ENCODE measurements around the gene SEPTIN2. TPM values are rescaled to one million over a fixed set of nuclear protein-coding genes. Genes with fewer than 3 reads are reported as not detected.
"Not testable (repeated sequence)": the region's sequence is repeated elsewhere in the genome, so short reads cannot be mapped to it uniquely, and the experiment has no call there.

Gene SEPTIN2
- total RNA-seq, 1 experiment from 2014 or later = 517 TPM

DNA sequence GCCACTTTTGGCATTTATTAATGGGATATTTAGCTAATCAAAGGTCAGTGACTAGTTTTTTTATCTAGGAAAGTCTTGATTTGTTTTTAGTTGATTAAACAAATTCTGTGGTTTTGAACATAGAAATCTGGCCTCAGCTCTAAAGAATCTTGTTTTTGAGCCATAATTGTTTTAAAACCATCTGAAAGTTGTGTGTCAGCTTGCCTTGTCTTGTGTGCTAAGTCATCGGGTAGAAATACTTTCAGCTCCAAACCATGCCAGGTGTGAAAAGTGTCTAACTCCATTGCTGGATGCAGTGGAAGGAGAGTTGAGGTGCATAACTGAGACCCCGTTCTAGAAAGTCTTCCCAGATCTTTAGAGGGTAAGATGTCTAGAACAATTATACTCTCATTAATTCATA is 63.1 kb downstream of the SEPTIN2 start:
- Histone ChIP-seq H3K36me3 (peaks cover 42% of the 10 kb centered on the region), H3K4me3 (no peak overlapping the region), H3K27ac (peak overlapping the region; percentile 54), H3K27me3 (replicated peaks) (no peaks in the 10 kb centered on the region), H3K4me1 (replicated peaks) (peaks cover 59% of the 10 kb centered on the region), H3K9me3 (replicated peaks) (no peaks in the 10 kb centered on the region)
- no peak for DNase-seq (ENCODE audit: low read depth in 1 of 2, low spot score in 2 of 2)

DNA sequence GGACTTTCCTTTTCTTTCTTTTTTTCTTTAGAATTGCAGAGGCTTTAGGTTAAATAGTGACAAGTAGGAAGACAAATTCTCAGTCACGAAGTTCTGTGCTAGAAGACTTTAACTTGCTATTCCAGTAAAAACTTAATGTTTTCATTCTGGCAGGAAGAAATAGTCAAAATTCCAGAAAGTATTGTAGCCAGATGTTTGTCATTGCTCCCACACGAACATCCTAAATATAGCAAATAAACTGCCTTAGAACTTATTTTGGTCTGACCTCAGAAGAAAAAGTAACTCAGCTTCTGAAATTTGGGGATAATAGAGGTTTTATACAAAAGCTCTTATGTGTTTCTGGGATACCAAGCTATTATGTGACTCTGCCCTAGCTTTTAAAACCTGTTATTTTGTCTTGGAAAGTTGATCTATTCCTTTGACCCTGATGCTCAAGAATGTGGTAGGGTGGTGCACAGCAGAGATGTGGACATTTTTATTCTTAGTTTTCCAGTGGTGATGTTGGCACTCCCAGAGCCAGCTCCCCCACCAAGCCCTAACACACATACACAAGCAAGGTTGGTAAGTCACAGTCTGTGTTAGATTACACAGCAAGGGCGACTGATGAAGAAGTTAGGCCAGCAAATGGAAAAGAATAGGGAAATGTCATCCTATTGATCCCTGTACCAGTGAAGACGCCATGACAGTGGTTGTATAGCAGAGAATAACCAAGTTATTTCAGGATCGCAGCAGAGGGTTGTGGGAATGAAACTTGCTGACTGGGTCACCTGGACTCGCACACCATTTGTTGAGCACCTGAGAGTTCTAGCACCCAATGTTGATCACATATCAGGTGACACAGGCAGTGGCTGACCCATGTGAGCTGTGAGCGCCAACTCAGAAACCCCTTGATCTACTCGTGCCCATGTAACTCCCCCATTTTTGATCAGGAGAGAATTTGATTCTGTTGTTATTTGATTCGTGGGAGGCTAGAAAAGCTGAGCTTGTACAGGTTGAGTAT is 64.1 kb downstream of the SEPTIN2 start:
- Histone ChIP-seq H3K27ac (peak overlapping the region; percentile 54), H3K36me3 (peaks cover 38% of the 10 kb centered on the region), H3K4me1 (replicated peaks) (peaks cover 54% of the 10 kb centered on the region), H3K9me3 (replicated peaks) (no peaks in the 10 kb centered on the region), H3K27me3 (replicated peaks) (no peaks in the 10 kb centered on the region), H3K4me3 (no peak overlapping the region)
- DNase-seq (ENCODE audit: low read depth in 1 of 2, low spot score in 2 of 2) = peak in 1 of 2 experiments; percentile 65

DNA sequence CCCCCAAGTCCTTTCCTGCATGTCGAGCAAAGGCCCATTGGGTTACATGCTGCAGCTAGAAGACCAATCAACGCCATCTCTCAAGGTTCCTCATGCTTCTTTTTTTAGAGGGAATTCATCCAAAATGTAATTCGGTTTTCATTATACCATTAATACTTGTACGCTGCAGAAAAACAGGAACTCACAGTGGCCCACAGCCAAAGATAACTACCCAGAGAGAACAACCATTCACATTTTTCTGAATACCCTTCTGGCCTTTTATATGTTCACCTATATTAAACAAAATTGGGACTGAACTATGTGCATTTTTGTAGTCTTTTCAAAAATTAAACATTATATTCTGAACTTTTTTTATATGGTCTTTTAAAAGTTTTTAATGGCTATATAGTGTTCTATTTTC is 66.1 kb downstream of the SEPTIN2 start:
- Histone ChIP-seq H3K4me3 (no peak overlapping the region), H3K36me3 (peaks cover 20% of the 10 kb centered on the region), H3K9me3 (replicated peaks) (no peaks in the 10 kb centered on the region), H3K27ac (no peak overlapping the region), H3K4me1 (replicated peaks) (peaks cover 40% of the 10 kb centered on the region), H3K27me3 (replicated peaks) (no peaks in the 10 kb centered on the region)
- DNase-seq (ENCODE audit: low read depth in 1 of 2, low spot score in 2 of 2) = no peak

DNA sequence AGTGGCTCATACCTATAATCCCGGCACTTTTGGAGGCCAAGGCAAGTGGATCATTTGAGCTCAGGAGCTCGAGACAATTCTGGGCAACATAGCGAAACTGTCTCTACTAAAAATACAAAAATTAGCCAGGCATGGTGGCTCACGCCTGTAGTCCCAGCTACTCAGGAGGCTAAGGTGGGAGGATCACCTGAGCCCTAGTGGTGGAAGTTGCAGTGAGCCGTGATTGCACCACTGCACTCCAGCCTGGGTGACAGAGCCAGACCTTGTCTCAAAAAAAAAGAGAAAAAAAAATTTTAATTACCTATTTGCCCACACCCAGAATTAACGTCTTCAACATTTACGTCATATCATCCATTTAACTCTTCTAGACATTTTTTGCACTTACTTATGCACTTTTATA is 69.7 kb downstream of the SEPTIN2 start:
- not testable (repeated sequence) for H3K4me1 ChIP-seq (replicated peaks); H3K27me3 ChIP-seq (replicated peaks); DNase-seq (ENCODE audit: low read depth in 1 of 2, low spot score in 2 of 2); H3K9me3 ChIP-seq (replicated peaks); H3K4me3 ChIP-seq; H3K27ac ChIP-seq
- peaks cover 19% of the 10 kb centered on the region for H3K36me3 ChIP-seq

DNA sequence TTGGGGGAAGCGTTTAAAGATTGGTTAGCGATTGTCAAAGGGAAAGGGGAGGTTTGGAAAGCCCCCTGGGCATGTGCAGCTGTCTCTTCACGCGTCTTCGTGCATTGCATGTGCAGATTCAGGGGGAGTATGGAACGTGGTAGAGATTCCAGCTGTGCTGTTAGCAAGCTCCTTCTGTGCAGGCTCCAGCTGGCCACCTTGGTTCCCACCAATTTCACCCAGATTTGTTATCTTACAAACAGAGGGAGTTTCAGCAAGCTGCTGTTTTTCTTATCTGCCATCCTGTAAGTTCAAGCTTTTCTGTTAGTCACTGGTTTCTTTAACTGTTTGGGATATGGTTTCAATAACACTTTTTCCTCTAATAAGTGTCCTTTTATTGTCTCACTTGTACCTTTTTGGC is 70.8 kb downstream of the SEPTIN2 start:
- Histone ChIP-seq H3K36me3 (peaks cover 19% of the 10 kb centered on the region), H3K27ac (no peak overlapping the region), H3K4me1 (replicated peaks) (no peaks in the 10 kb centered on the region), H3K9me3 (replicated peaks) (no peaks in the 10 kb centered on the region), H3K27me3 (replicated peaks) (no peaks in the 10 kb centered on the region), H3K4me3 (no peak overlapping the region)
- DNase-seq (ENCODE audit: low read depth in 1 of 2, low spot score in 2 of 2) = no peak

DNA sequence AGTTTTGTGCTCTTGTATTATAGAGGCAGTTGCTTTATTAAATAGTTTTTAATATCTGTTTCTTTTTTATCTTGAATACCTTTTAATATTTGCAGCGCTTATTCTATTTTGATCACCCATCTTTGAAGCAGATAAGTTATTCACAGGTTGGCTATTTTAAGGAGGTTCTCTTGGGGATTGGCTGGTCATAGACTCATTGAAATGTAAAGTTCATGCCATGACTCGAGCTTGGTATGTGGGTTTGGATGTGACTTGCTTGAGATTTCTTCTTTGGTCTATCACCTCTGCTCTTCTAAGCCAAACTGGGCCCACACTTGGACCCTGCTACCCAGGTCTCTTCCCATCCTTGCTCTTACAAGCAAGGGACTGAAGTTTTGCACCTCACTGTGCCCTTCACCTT is 74.0 kb downstream of the SEPTIN2 start:
- no peak overlapping the region for H3K4me3 ChIP-seq
- no peak overlapping the region for H3K27ac ChIP-seq
- DNase-seq (ENCODE audit: low read depth in 1 of 2, low spot score in 2 of 2) = no peak
- peaks cover 5% of the 10 kb centered on the region for H3K36me3 ChIP-seq
- no peaks in the 10 kb centered on the region for H3K4me1 ChIP-seq (replicated peaks)
- H3K27me3 ChIP-seq (replicated peaks) = no peaks in the 10 kb centered on the region
- H3K9me3 ChIP-seq (replicated peaks) = no peaks in the 10 kb centered on the region

DNA sequence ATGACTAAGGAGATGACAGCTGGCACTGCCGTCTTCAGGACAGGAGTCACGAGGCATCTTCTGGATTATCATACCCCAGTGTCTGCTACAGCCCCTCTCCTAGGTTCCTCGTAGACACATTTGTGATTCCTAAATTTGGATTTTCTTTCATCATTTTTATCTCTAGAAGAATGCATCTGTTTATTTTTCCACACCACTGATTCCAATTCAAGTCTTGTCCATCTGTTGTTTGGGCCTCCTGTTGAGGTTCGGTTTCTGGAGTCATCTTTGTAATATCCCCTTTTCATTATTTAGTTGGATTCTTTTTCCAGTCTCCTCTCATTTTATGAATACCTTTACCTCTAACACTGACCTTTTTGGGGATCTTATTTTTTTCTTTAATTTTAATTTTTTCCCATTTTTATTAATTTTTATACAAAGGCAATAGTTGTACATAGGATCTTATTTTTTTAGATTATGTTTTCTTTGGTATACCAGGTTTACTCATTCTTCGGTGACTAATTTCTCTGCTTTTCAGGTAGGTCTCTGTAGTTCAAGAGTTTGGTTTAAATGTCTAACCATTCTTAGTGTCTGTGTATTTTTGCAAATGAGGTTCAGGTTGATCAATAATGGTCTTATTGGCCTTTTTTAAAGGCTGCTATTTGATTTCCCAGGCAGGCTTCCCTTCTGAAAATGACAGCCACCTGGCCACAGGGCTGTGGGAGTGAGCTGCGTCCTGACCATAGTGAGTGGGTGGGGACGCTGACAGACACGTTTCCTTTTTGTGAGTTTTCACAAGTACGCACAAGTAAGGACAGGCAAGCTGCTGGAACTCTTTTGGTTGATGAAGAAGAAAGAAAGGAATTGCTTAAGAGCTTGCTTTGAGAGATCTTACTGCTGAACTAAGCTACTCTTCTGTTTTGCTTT is 74.8 kb downstream of the SEPTIN2 start:
- Histone ChIP-seq H3K27ac (no peak overlapping the region), H3K4me3 (no peak overlapping the region), H3K27me3 (replicated peaks) (no peaks in the 10 kb centered on the region), H3K36me3 (peaks cover 14% of the 10 kb centered on the region), H3K9me3 (replicated peaks) (no peaks in the 10 kb centered on the region), H3K4me1 (replicated peaks) (no peaks in the 10 kb centered on the region)
- DNase-seq (ENCODE audit: low read depth in 1 of 2, low spot score in 2 of 2) = no peak

DNA sequence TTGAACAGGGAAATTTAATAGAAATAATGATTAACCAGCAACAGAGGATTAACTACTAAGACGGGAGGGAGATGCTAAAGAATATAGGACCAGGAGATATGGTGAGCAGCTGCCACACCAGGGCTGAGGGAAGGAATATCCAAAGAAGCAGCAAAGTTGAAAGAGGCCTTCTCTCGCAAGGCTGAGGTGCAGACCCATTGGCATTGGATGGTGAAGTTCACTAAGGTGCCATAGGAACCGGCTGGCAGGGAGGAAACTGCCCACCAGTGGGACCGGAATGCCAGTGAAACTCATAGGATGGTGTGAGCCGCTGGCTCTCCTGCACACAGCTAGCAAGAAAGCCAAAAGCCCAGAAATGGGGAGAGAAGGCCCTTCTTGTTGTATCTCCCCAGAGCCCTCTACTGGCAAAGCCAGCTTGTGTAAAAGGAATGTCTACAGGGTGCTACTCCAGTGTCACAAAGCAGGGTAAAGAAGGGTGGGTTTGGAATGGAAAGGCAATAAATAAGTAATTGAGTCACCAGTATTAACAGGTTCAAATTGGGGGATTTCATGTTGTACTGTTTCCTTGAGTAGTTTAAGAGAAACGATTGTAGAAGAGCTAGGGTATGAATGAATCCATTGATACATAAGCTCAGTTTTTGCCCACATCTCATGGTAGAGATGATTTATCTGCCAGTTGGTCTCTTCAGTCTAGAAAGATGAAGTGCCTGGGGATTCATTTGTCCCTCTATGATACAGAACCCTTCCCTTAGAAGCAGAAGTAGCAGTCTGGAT is 76.4 kb downstream of the SEPTIN2 start:
- Histone ChIP-seq H3K27ac (no peak overlapping the region), H3K36me3 (peaks cover 21% of the 10 kb centered on the region), H3K9me3 (replicated peaks) (no peaks in the 10 kb centered on the region), H3K4me3 (no peak overlapping the region), H3K4me1 (replicated peaks) (no peaks in the 10 kb centered on the region), H3K27me3 (replicated peaks) (no peaks in the 10 kb centered on the region)
- peak in 1 of 2 experiments; percentile 33 for DNase-seq (ENCODE audit: low read depth in 1 of 2, low spot score in 2 of 2)

DNA sequence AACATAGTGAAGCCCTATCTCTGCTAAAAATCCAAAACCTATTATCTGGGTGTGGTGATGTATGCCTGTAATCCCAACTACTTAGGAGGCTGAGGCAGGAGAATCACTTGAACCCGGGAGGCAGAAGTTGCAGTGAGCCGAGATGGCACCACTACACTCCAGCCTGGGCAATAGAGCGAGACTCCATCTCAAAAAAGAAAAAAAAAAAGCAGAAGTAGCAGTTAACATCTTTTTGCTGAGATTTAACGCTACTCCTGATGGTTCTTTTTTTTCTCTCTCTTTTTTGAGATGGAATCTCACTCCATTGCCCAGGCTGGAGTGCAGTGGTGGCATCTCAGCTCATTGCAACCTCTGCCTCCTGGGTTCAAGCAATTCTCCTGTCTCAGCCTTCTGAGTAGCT is 77.0 kb downstream of the SEPTIN2 start:
- DNase-seq (ENCODE audit: low read depth in 1 of 2, low spot score in 2 of 2); H3K27ac ChIP-seq; H3K4me3 ChIP-seq; H3K9me3 ChIP-seq (replicated peaks); H3K27me3 ChIP-seq (replicated peaks); H3K4me1 ChIP-seq (replicated peaks): not testable (repeated sequence)
- peaks cover 21% of the 10 kb centered on the region for H3K36me3 ChIP-seq

DNA sequence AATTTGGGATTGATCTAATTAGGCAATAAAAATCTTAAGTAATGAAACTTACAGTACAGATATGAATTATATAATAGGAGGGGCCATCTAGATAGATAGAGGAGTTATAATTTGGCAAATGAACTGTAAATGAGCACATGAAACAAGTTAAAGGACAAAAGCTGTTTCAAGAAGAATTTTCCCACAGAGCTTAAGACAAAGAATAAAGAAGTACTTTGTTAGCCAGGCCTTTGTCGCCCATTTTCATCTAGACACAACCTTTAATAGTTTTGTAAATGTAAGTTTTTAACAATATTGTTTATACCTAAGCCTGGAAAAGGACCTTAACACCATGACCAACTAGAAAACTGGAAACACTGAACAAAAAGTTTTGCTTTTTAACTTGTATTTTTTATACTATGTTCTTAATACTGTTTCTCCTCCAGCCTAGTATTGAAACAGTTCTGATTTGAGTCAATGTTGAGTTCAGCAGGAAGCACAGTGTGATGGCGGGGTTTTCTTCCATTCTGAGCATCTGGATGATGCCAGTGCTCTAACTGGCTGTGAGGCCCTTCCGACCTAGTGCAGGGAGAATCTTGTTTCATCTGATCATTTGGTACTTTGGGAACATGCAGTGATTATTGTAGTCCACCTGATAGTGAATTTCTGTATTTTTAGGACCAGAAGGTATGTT is 77.9 kb downstream of the SEPTIN2 start:
- Histone ChIP-seq H3K27ac (no peak overlapping the region), H3K4me1 (replicated peaks) (no peaks in the 10 kb centered on the region), H3K27me3 (replicated peaks) (no peaks in the 10 kb centered on the region), H3K4me3 (no peak overlapping the region), H3K36me3 (peaks cover 21% of the 10 kb centered on the region), H3K9me3 (replicated peaks) (no peaks in the 10 kb centered on the region)
- DNase-seq (ENCODE audit: low read depth in 1 of 2, low spot score in 2 of 2) = no peak

DNA sequence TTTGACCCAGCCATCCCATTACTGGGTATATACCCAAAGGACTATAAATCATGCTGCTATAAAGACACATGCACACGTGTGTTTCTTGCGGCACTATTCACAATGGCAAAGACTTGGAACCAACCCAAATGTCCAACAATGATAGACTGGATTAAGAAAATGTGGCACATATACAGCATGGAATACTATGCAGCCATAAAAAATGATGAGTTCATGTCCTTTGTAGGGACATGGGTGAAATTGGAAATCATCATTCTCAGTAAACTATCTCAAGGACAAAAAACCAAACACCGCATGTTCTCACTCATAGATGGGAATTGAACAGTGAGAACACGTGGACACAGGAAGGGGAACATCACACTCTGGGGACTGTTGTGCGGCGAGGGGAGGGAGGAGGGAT is 81.1 kb downstream of the SEPTIN2 start:
- H3K27ac ChIP-seq; DNase-seq (ENCODE audit: low read depth in 1 of 2, low spot score in 2 of 2); H3K4me1 ChIP-seq (replicated peaks); H3K9me3 ChIP-seq (replicated peaks); H3K4me3 ChIP-seq; H3K27me3 ChIP-seq (replicated peaks): not testable (repeated sequence)
- H3K36me3 ChIP-seq = peaks cover 21% of the 10 kb centered on the region

DNA sequence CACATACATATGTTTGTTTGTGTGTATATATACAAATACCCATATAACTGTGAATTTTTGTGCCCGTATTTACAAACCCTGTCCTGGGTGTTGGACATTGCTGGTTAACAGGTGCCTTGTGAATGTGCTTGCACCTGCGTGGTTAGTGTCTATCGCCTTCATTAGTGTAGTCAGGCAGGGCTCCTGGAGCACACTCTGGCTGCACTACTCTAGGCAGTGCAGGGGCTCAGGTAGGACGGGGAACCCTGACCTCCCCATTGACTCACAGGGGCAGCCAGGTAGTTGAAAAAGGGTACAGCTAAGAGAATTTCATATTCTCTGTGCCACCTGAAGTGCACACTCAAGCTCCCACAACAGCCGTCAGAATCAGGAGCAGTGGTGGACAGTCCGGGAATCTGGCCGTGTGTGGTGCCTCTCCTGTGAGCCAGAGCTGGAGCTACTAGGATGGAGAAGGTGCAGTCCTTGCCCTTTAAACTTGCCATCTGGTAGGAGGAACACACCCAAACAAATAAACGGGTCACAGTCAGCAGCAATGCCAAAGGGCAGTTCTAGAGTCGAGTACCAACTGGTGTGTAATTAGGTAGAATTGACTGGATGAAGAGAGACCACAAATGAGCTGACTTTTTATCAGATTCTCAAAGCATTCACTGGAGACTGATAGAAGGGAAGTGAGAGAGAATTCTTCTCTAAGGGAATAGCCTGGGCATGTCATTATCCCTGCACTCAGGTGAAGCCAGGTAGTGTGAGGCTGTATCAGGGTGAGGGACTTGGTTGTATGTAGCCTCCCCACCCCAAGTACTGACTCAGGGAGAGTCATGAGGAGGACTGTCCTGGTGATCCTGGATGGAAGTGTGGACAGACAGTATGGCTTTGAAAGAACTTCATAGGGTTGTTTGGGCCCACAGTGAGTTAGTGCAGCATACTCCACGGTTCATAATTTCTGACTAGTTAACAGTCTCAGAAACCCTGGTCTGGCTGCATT is 84.5 kb downstream of the SEPTIN2 start:
- Histone ChIP-seq H3K27me3 (replicated peaks) (no peaks in the 10 kb centered on the region), H3K4me3 (no peak overlapping the region), H3K9me3 (replicated peaks) (no peaks in the 10 kb centered on the region), H3K4me1 (replicated peaks) (no peaks in the 10 kb centered on the region), H3K27ac (no peak overlapping the region), H3K36me3 (peaks cover 27% of the 10 kb centered on the region)
- DNase-seq (ENCODE audit: low read depth in 1 of 2, low spot score in 2 of 2) = no peak
